ENCODE measurements around the gene JAM2. TPM values are rescaled to one million over a fixed set of nuclear protein-coding genes. Genes with fewer than 3 reads are reported as not detected.

Gene JAM2
- total and polyA plus RNA-seq, 2 of the 4 experiments (the other 2 are of a cell fraction), result 0.72 to 2.1 TPM

GRCh38 chr21:25757531-25757930, 118.5 kb downstream of the JAM2 start:
- BruUV-seq (replicated peaks), result no TSS peak
- intact Hi-C loops (cut with micrococcal nuclease) (no loop called here), in situ Hi-C loops (cut with MboI; ENCODE audit: low sequenced_read_pairs) (no loop called here), dilution Hi-C loops (cut with HindIII; ENCODE audit: low sequenced_read_pairs, unreplicated experiment) (no loop called here)
- Histone ChIP-seq H4K5ac (ENCODE audit: low read depth, low read length) (no peak overlapping the region), H3K9me1 (ENCODE audit: insufficient read depth, low read length) (no peaks in the 10 kb centered on the region; the same call in 1 of the 2 replicates), H3K9me3 (ENCODE audit: control insufficient read depth, insufficient read depth, low read length) (no peaks in the 10 kb centered on the region), H3K9ac (ENCODE audit: low read depth, low read length) (no peak overlapping the region), H3K23ac (ENCODE audit: low read depth, low read length) (no peak overlapping the region), H3K18ac (ENCODE audit: low read depth, low read length) (no peak overlapping the region), H3K27me3 (ENCODE audit: control insufficient read depth, insufficient read depth, low read length) (no peaks in the 10 kb centered on the region), H3K4ac (ENCODE audit: low read depth, low read length) (no peak overlapping the region), H3K4me1 (ENCODE audit: control insufficient read depth, insufficient read depth, low read length) (peaks cover 5% of the 10 kb centered on the region), H2BK120ac (ENCODE audit: low read depth, low read length) (no peak overlapping the region), H2AK9ac (replicated peaks; ENCODE audit: low read depth, low read length, poor library complexity) (no peak overlapping the region), H3K4me3 (ENCODE audit: insufficient read depth, low read depth, low read length) (no peak overlapping the region), H3K36me3 (ENCODE audit: control insufficient read depth, insufficient read depth, low read length) (peaks cover 11% of the 10 kb centered on the region; the same call in 1 of the 2 replicates), H3K56ac (ENCODE audit: extremely low read depth, insufficient read depth, low read length) (no peak overlapping the region), H3K79me1 (ENCODE audit: low read depth in 1 of 2, low read length in 2 of 2) (0 out of 4 replicates have a peak, but pooled peaks cover 3 to 4% of the 10 kb centered on the region in 2 experiments), H3K4me2 (ENCODE audit: low read depth, low read length) (no peak overlapping the region), H3K14ac (replicated peaks; ENCODE audit: low read depth, low read length) (no peak overlapping the region), H4K91ac (ENCODE audit: insufficient read depth, low read depth, low read length) (no peak overlapping the region), H3K27ac (ENCODE audit: insufficient read depth, low read length) (no peak overlapping the region), H2AK5ac (ENCODE audit: low read depth, low read length) (no peak overlapping the region), H2AFZ (replicated peaks; ENCODE audit: low read length, poor library complexity) (no peak overlapping the region), H4K8ac (ENCODE audit: low read depth in 2 of 2, low read length in 2 of 2) (no peak overlapping the region), H2BK15ac (ENCODE audit: low read depth, low read length) (no peak overlapping the region), H4K20me1 (ENCODE audit: insufficient read depth, low read length) (no peaks in the 10 kb centered on the region), H2BK5ac (ENCODE audit: low read depth, low read length, poor library complexity, severe bottlenecking) (no peak overlapping the region), H2BK20ac (ENCODE audit: low read depth, low read length) (no peak overlapping the region)
- no peak for ATAC-seq (ENCODE audit: low read depth)
- DNase-seq, result no peak
- ChIA-PET CTCF (no interaction called here), POLR2A (ENCODE audit: unreplicated experiment) (no interaction called here)
- no peak for TF ChIP-seq MAFK (IDR thresholded peaks at IDR 0.05; ENCODE audit: low read depth, low read length)
- TF ChIP-seq RAD21 (IDR thresholded peaks at IDR 0.05; ENCODE audit: low read length), result no peak
- TF ChIP-seq POLR2A (IDR thresholded peaks at IDR 0.05; ENCODE audit: low read depth, low read length), result no peak
- TF ChIP-seq RCOR1 (IDR thresholded peaks at IDR 0.05; ENCODE audit: insufficient replicate concordance, low read length), result no peak
- TF ChIP-seq MAZ (IDR thresholded peaks at IDR 0.05; ENCODE audit: borderline replicate concordance, low read depth, low read length), result no peak
- TF ChIP-seq BHLHE40 (IDR thresholded peaks at IDR 0.05; ENCODE audit: low read depth, low read length), result no peak
- no peak for TF ChIP-seq FOS (IDR thresholded peaks at IDR 0.05; ENCODE audit: low read depth, low read length)
- no peak for TF ChIP-seq CEBPB (IDR thresholded peaks at IDR 0.05; ENCODE audit: low read depth, low read length)
- no peak for TF ChIP-seq ELK1 (IDR thresholded peaks at IDR 0.05; ENCODE audit: borderline replicate concordance, low read depth, low read length)
- TF ChIP-seq MXI1 (IDR thresholded peaks at IDR 0.05; ENCODE audit: borderline replicate concordance, low read depth, low read length), result no peak
- TF ChIP-seq, protein P1, sequence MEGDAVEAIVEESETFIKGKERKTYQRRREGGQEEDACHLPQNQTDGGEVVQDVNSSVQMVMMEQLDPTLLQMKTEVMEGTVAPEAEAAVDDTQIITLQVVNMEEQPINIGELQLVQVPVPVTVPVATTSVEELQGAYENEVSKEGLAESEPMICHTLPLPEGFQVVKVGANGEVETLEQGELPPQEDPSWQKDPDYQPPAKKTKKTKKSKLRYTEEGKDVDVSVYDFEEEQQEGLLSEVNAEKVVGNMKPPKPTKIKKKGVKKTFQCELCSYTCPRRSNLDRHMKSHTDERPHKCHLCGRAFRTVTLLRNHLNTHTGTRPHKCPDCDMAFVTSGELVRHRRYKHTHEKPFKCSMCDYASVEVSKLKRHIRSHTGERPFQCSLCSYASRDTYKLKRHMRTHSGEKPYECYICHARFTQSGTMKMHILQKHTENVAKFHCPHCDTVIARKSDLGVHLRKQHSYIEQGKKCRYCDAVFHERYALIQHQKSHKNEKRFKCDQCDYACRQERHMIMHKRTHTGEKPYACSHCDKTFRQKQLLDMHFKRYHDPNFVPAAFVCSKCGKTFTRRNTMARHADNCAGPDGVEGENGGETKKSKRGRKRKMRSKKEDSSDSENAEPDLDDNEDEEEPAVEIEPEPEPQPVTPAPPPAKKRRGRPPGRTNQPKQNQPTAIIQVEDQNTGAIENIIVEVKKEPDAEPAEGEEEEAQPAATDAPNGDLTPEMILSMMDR (conservative IDR thresholded peaks at IDR 0.05; ENCODE audit: low read depth, low read length), result no peak
- TF ChIP-seq, protein P2, sequence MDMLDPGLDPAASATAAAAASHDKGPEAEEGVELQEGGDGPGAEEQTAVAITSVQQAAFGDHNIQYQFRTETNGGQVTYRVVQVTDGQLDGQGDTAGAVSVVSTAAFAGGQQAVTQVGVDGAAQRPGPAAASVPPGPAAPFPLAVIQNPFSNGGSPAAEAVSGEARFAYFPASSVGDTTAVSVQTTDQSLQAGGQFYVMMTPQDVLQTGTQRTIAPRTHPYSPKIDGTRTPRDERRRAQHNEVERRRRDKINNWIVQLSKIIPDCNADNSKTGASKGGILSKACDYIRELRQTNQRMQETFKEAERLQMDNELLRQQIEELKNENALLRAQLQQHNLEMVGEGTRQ (IDR thresholded peaks at IDR 0.05; ENCODE audit: low read depth, low read length), result no peak
- TF ChIP-seq RFX5 (IDR thresholded peaks at IDR 0.05; ENCODE audit: low read depth, low read length), result no peak
- TF ChIP-seq NFE2L2 (IDR thresholded peaks at IDR 0.05; ENCODE audit: low read depth, low read length), result no peak
- no peak for TF ChIP-seq CHD1 (IDR thresholded peaks at IDR 0.05; ENCODE audit: low read depth, low read length)
